HepG2 (cell line): ENCODE measurements around the gene FAM3C. TPM values are rescaled to one million over a fixed set of nuclear protein-coding genes. Genes with fewer than 3 reads are reported as not detected.

Experiments
- CBX5 ChIP-seq: sonication (generic); formaldehyde crosslinking; IDR thresholded peaks from 2 replicates; pipeline ENCODE4 v1.4.0; 2020; ENCODE audit warnings: missing genetic modification reagents, borderline replicate concordance
- CHD4 ChIP-seq: fragments of 200-600 bp; sonication (generic); IDR thresholded peaks from 2 replicates; pipeline ENCODE4 v1.7.0; 2017; ENCODE audit warnings: mild to moderate bottlenecking, low read length, borderline replicate concordance
- FOXO1 ChIP-seq: sonication (generic); formaldehyde crosslinking; IDR thresholded peaks from 2 replicates; pipeline ENCODE4 v1.4.0; 2020; ENCODE audit warnings: missing genetic modification reagents
- GABPA ChIP-seq, 2 experiments: IDR thresholded peaks; 2 replicates each; pipeline ENCODE4 v1.6.1; 2011 to 2016; ENCODE audit warnings: low read depth in 2 of 2, low read length in 1 of 2, missing biosample characterization in 1 of 2, missing genetic modification characterization in 1 of 2
- KAT8 ChIP-seq: IDR thresholded peaks from 2 replicates; pipeline ENCODE4 v1.6.1; 2016; ENCODE audit warnings: missing genetic modification reagents, missing compliant biosample characterization
- MXD3 ChIP-seq: IDR thresholded peaks from 2 replicates; pipeline ENCODE4 v1.6.1; 2016; ENCODE audit warnings: mild to moderate bottlenecking, missing biosample characterization, missing genetic modification reagents
- SIN3B ChIP-seq: fragments of 150-350 bp; IDR thresholded peaks from 2 replicates; pipeline ENCODE4 v1.6.1; 2014; ENCODE audit warnings: low read length
- SRSF1 ChIP-seq: fragments of 200-400 bp; formaldehyde crosslinking; optimal IDR thresholded peaks from 2 replicates; pipeline ENCODE3; 2017; ENCODE audit warnings: mild to moderate bottlenecking, low read depth, low read length, moderate library complexity
- TOE1 ChIP-seq: sonication (generic); formaldehyde crosslinking; IDR thresholded peaks from 2 replicates; pipeline ENCODE4 v1.4.0; 2020; ENCODE audit warnings: mild to moderate bottlenecking, missing genetic modification reagents
- ZBTB37 ChIP-seq: sonication (generic); formaldehyde crosslinking; IDR thresholded peaks from 2 replicates; pipeline ENCODE4 v1.4.0; 2020; ENCODE audit warnings: mild to moderate bottlenecking, missing genetic modification reagents
- ZFP41 ChIP-seq: sonication (generic); formaldehyde crosslinking; IDR thresholded peaks from 2 replicates; pipeline ENCODE4 v1.4.0; 2020; ENCODE audit warnings: mild to moderate bottlenecking, missing genetic modification reagents, borderline replicate concordance
- ZMYM4 ChIP-seq: sonication (generic); formaldehyde crosslinking; IDR thresholded peaks from 2 replicates; pipeline ENCODE4 v1.8.1; 2023; ENCODE audit warnings: mild to moderate bottlenecking, missing genetic modification reagents
- ZNF335 ChIP-seq: sonication (generic); formaldehyde crosslinking; IDR thresholded peaks from 2 replicates; pipeline ENCODE4 v1.4.0; 2020; ENCODE audit warnings: missing genetic modification reagents
- ZNF629 ChIP-seq: sonication (generic); formaldehyde crosslinking; conservative IDR thresholded peaks from 2 replicates; pipeline ENCODE4 v1.5.0; 2020; ENCODE audit warnings: missing genetic modification reagents
- ZNF646 ChIP-seq: sonication (generic); formaldehyde crosslinking; IDR thresholded peaks from 2 replicates; pipeline ENCODE4 v1.9.0; 2021; ENCODE audit warnings: mild to moderate bottlenecking, missing genetic modification reagents
- ZNF781 ChIP-seq: sonication (generic); formaldehyde crosslinking; IDR thresholded peaks from 2 replicates; pipeline ENCODE4 v1.5.1; 2020; ENCODE audit warnings: borderline replicate concordance, mild to moderate bottlenecking, missing genetic modification reagents; ENCODE audit errors: not compliant biosample characterization
- polyA plus RNA-seq, 8 experiments: library from polyadenylated mRNA; depleted of rRNA in 3 of 8; stranded (reverse) in 7 of 8; unstranded in 1 of 8; fragments of >200 nt; fragmentation: Illumina TruSeq in 4 of 8; extraction: Trizol in 4 of 8; gene quantifications; 2 replicates each; pipeline versions ENCODE4 v1.2.1 to v1.2.3, GENCODE V29; 2011 to 2016; ENCODE audit warnings: low read depth in 4 of 8, missing spikeins in 1 of 8, mixed read lengths in 1 of 8; ENCODE audit not compliant: insufficient read depth in 1 of 8
- total RNA-seq, 5 experiments: library from RNA; depleted of rRNA; stranded (reverse); fragments of >200 nt; fragmentation: Illumina TruSeq; extraction: Trizol; gene quantifications; 2 replicates each; pipeline ENCODE4 v1.2.3, GENCODE V29; 2016; ENCODE audit warnings: low read depth in 1 of 5

The FAM3C gene
- total and polyA plus RNA-seq, 2 of the 13 experiments (the other 11 are each of a cell fraction or from before 2014, with no cell fraction given), result 14.6 to 16.0 TPM

GRCh38 chr7:121395961-121396757, at the start of gene FAM3C (continued):
- TF ChIP-seq CHD4 (no peak), CBX5 (CRISPR knock-in tag) (peak; percentile 44; the same call in 1 of the 2 replicates), MXD3 (CRISPR knock-in tag) (no peak; the same call in 1 of the 2 replicates), SIN3B (peak; percentile 58; the same call in 1 of the 2 replicates), FOXO1 (CRISPR knock-in tag) (peak; percentile 18; the same call in 1 of the 2 replicates), SRSF1 (peak; percentile 60), ZMYM4 (CRISPR knock-in tag) (peak; percentile 100), ZBTB37 (CRISPR knock-in tag) (no peak), ZNF335 (CRISPR knock-in tag) (peak; percentile 18; the same call in 1 of the 2 replicates), GABPA (IDR thresholded peaks at IDR 0.05; ENCODE audit: low read depth, low read length) (no peak), GABPA (CRISPR knock-in tag; IDR thresholded peaks at IDR 0.05; ENCODE audit: low read depth) (no peak), ZNF629 (CRISPR knock-in tag) (no peak), ZFP41 (CRISPR knock-in tag) (no peak), ZNF781 (peak; percentile 69), TOE1 (CRISPR knock-in tag) (0 out of 2 replicates have a peak, but pooled peaks have one; percentile 71), ZNF646 (CRISPR knock-in tag) (no peak), KAT8 (CRISPR knock-in tag) (peak; percentile 69)
